Measurements from ENCODE around the gene TMEM59L.

TMEM59L gene

DNA sequence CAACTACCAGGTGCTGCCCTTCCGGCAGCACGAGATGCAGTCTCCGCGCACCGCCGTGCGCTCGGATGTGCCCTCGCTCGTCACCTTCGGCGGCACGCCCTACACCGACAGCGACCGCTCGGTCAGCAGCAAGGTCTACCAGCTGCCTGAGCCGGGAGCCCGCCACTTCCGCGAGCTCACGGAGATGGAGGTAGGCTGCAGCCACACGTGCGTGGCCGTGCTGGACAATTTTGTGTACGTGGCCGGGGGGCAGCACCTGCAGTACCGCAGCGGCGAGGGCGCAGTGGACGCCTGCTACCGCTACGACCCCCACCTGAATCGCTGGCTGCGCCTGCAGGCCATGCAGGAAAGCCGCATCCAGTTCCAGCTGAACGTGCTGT is 55.6 kb downstream of the TMEM59L start:
- Histone ChIP-seq H3K4me1 (ENCODE audit: control insufficient read depth, insufficient read depth, low read length) (peaks cover 3% of the 10 kb centered on the region), H3K4me3 (ENCODE audit: insufficient read depth, low read depth, low read length) (no peak overlapping the region), H3K36me3 (ENCODE audit: control insufficient read depth, insufficient read depth, low read length) (peaks cover 6% of the 10 kb centered on the region), H3K27me3 (ENCODE audit: control insufficient read depth, insufficient read depth, low read length, poor library complexity, severe bottlenecking) (no peaks in the 10 kb centered on the region), H3K9me3 (ENCODE audit: control insufficient read depth, low read length) (no peaks in the 10 kb centered on the region), H3K27ac (ENCODE audit: insufficient read depth, low read depth, low read length, poor library complexity, severe bottlenecking) (no peak overlapping the region)
- 96 to 97% methylated on average over 38 of the region's 38 CpGs for WGBS, 2 experiments

DNA sequence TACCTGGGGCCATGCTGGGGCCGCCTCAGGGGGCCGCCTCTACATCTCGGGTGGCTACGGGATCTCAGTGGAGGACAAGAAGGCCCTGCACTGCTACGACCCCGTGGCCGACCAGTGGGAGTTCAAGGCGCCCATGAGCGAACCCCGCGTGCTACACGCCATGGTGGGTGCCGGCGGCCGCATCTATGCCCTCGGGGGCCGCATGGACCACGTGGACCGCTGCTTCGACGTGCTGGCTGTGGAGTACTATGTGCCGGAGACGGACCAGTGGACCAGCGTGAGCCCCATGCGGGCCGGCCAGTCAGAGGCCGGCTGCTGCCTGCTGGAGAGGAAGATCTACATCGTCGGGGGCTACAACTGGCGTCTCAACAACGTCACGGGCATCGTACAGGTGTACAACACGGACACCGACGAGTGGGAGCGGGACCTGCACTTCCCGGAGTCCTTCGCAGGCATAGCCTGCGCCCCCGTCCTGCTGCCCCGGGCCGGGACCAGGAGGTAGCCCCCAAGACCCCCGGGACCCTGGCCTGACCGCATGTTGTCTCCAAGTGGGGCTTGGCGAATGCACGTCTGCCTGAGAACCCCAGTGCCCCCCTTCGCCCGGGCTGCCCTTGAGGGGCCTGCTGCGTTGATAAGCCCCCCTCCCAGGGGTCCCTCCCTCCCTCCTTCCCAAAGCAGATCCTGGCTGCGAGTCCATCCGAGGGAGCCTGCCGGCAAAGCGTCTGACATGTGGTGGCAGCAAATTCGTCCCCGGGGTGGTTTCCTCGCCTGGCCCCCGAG is 56.3 kb downstream of the TMEM59L start:
- 95 to 96% methylated on average over 58 of the region's 58 CpGs for WGBS, 2 experiments

DNA sequence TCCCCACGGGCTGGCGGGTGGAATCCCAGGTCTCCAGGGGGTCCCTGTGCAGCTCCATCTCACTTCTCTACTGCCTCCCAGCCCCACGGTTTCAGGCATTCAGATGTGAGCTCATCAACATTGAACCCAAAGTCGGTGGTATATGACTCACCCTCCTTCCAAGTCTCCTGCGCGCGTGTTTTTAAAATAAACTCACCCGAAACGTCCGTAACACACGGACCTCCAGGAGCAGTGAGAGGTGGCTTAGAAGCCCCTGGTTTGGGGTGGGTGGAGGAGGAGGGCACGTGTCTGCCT is 56.8 kb downstream of the TMEM59L start:
- Histone ChIP-seq H3K4me3 (ENCODE audit: insufficient read depth, low read depth, low read length) (no peak overlapping the region), H3K9me3 (ENCODE audit: control insufficient read depth, low read length) (no peaks in the 10 kb centered on the region), H3K4me1 (ENCODE audit: control insufficient read depth, insufficient read depth, low read length) (no peaks in the 10 kb centered on the region), H3K27me3 (ENCODE audit: control insufficient read depth, insufficient read depth, low read length, poor library complexity, severe bottlenecking) (no peaks in the 10 kb centered on the region), H3K36me3 (ENCODE audit: control insufficient read depth, insufficient read depth, low read length) (peaks cover 6% of the 10 kb centered on the region), H3K27ac (ENCODE audit: insufficient read depth, low read depth, low read length, poor library complexity, severe bottlenecking) (no peak overlapping the region)
- WGBS, 2 experiments: 93% methylated on average over 12 of the region's 12 CpGs

More for the DNA sequence above, 56.3 kb downstream of the TMEM59L start:
- H3K27ac ChIP-seq (ENCODE audit: insufficient read depth, low read depth, low read length, poor library complexity, severe bottlenecking): no peak overlapping the region
- peaks cover 6% of the 10 kb centered on the region for H3K36me3 ChIP-seq (ENCODE audit: control insufficient read depth, insufficient read depth, low read length)
- no peaks in the 10 kb centered on the region for H3K27me3 ChIP-seq (ENCODE audit: control insufficient read depth, insufficient read depth, low read length, poor library complexity, severe bottlenecking)
- no peaks in the 10 kb centered on the region for H3K4me1 ChIP-seq (ENCODE audit: control insufficient read depth, insufficient read depth, low read length)
- no peaks in the 10 kb centered on the region for H3K9me3 ChIP-seq (ENCODE audit: control insufficient read depth, low read length)
- no peak overlapping the region for H3K4me3 ChIP-seq (ENCODE audit: insufficient read depth, low read depth, low read length)

DNA sequence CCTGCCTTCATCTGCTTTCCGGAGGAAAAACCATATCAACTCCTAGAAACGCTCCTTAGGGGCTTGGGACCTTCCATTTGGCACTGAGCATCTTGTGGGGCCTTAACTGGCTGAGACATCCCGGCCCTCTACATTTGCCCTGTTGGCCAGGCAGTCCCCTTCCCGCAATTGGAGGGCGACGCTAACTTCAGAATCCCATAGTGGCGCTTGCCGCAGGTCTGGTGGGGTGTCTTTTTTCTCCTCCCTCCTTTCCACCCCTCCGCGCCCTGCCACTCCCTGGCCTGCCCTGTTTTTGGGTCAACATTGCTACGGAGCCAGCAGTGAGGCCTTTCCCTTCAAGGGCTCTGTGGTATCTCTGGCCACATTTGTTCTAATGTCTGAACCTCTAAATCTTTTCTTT is 57.2 kb downstream of the TMEM59L start:
- Histone ChIP-seq H3K27me3 (ENCODE audit: control insufficient read depth, insufficient read depth, low read length, poor library complexity, severe bottlenecking) (no peaks in the 10 kb centered on the region), H3K36me3 (ENCODE audit: control insufficient read depth, insufficient read depth, low read length) (peaks cover 6% of the 10 kb centered on the region), H3K4me1 (ENCODE audit: control insufficient read depth, insufficient read depth, low read length) (no peaks in the 10 kb centered on the region), H3K27ac (ENCODE audit: insufficient read depth, low read depth, low read length, poor library complexity, severe bottlenecking) (no peak overlapping the region), H3K4me3 (ENCODE audit: insufficient read depth, low read depth, low read length) (no peak overlapping the region), H3K9me3 (ENCODE audit: control insufficient read depth, low read length) (no peaks in the 10 kb centered on the region)
- WGBS, 2 experiments: 93 to 94% methylated on average over 11 of the region's 11 CpGs

DNA sequence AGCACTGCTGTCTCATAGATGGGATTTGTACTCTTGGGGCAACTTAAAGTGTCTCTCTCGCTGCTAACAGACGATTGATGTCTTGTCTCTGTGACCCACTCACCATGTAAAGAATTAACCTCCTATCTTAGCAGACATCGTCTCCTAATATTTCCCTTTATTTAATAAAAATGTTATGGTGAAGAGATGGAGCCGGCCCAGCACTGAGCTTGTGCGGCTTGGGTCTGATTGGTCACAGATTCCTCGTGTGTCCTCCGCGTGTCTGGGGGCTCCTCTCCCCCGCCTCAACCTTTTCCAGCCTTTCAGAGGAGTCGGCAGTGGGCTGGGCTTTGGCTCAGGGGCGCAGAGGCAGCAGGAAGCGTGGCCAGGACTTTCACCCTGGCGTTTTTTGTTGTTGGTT is 57.6 kb downstream of the TMEM59L start:
- no peaks in the 10 kb centered on the region for H3K4me1 ChIP-seq (ENCODE audit: control insufficient read depth, insufficient read depth, low read length)
- WGBS, 2 experiments: 92 to 93% methylated on average over 13 of the region's 13 CpGs
- no peak overlapping the region for H3K27ac ChIP-seq (ENCODE audit: insufficient read depth, low read depth, low read length, poor library complexity, severe bottlenecking)
- H3K27me3 ChIP-seq (ENCODE audit: control insufficient read depth, insufficient read depth, low read length, poor library complexity, severe bottlenecking): no peaks in the 10 kb centered on the region
- no peaks in the 10 kb centered on the region for H3K9me3 ChIP-seq (ENCODE audit: control insufficient read depth, low read length)
- peaks cover 6% of the 10 kb centered on the region for H3K36me3 ChIP-seq (ENCODE audit: control insufficient read depth, insufficient read depth, low read length)
- no peak overlapping the region for H3K4me3 ChIP-seq (ENCODE audit: insufficient read depth, low read depth, low read length)
